ENCODE measurements around the gene NUF2. TPM values are rescaled to one million over a fixed set of nuclear protein-coding genes. Genes with fewer than 3 reads are reported as not detected.

NUF2 gene
- total RNA-seq, 3 donors from 2014 or later, result 1.0 to 8.0 (median 2.3) TPM

- Histone ChIP-seq H3K36me3 (ENCODE audit: low read depth) (no peaks in the 10 kb centered on the region), H3K4me1 (ENCODE audit: low read depth) (no peaks in the 10 kb centered on the region), H3K4me3 (no peak overlapping the region), H3K9me3 (no peaks in the 10 kb centered on the region)
- ATAC-seq, result no peak
- TF ChIP-seq, protein P1, sequence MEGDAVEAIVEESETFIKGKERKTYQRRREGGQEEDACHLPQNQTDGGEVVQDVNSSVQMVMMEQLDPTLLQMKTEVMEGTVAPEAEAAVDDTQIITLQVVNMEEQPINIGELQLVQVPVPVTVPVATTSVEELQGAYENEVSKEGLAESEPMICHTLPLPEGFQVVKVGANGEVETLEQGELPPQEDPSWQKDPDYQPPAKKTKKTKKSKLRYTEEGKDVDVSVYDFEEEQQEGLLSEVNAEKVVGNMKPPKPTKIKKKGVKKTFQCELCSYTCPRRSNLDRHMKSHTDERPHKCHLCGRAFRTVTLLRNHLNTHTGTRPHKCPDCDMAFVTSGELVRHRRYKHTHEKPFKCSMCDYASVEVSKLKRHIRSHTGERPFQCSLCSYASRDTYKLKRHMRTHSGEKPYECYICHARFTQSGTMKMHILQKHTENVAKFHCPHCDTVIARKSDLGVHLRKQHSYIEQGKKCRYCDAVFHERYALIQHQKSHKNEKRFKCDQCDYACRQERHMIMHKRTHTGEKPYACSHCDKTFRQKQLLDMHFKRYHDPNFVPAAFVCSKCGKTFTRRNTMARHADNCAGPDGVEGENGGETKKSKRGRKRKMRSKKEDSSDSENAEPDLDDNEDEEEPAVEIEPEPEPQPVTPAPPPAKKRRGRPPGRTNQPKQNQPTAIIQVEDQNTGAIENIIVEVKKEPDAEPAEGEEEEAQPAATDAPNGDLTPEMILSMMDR (IDR thresholded peaks at IDR 0.05), result no peak
- no peak for DNase-seq
- intact Hi-C loops (cut with DNase I, micrococcal nuclease), result no loop called here
Measured at GRCh38 chr1:163298365-163298764, 23.4 kb upstream of the NUF2 start.

- Histone ChIP-seq H3K36me3 (ENCODE audit: low read depth) (no peaks in the 10 kb centered on the region), H3K4me3 (no peak overlapping the region), H3K9me3 (no peaks in the 10 kb centered on the region), H3K4me1 (ENCODE audit: low read depth) (no peaks in the 10 kb centered on the region)
- ATAC-seq (no peak), DNase-seq (no peak)
- TF ChIP-seq, protein P1 (IDR thresholded peaks at IDR 0.05), result no peak
- intact Hi-C loops (cut with DNase I, micrococcal nuclease), result no loop called here
Measured at GRCh38 chr1:163300568-163300967, 21.2 kb upstream of the NUF2 start.

DNA sequence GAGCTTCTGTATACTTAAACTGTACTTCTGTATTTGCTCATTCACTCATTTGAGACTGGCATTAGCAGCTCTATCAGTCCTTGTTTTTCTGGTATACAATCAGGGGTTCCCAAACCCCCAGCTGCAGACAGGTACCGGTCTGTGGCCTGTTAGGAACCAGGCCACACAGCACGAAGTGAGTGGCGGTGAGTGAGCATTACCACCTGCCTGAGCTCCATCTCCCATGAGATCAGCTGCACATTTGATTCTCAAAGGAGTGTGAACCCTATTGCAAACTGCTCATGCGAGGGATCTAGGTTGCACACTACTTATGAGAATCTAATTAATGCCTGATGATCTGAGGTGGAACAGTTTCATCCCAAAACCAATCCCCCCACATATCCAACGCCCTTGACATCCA, 18.2 kb upstream of the NUF2 start:
- TF ChIP-seq, protein P1 (IDR thresholded peaks at IDR 0.05), result no peak
- H3K9me3 ChIP-seq, result no peaks in the 10 kb centered on the region
- intact Hi-C loops (cut with DNase I, micrococcal nuclease), result no loop called here

GRCh38 chr1:163305441-163305840, 16.3 kb upstream of the NUF2 start:
- intact Hi-C loops (cut with DNase I, micrococcal nuclease), result no loop called here

More for the DNA sequence above, 18.2 kb upstream of the NUF2 start:
- no peak for DNase-seq
- Histone ChIP-seq H3K4me1 (ENCODE audit: low read depth) (no peaks in the 10 kb centered on the region), H3K36me3 (ENCODE audit: low read depth) (no peaks in the 10 kb centered on the region), H3K4me3 (no peak overlapping the region)
- ATAC-seq, result no peak

DNA sequence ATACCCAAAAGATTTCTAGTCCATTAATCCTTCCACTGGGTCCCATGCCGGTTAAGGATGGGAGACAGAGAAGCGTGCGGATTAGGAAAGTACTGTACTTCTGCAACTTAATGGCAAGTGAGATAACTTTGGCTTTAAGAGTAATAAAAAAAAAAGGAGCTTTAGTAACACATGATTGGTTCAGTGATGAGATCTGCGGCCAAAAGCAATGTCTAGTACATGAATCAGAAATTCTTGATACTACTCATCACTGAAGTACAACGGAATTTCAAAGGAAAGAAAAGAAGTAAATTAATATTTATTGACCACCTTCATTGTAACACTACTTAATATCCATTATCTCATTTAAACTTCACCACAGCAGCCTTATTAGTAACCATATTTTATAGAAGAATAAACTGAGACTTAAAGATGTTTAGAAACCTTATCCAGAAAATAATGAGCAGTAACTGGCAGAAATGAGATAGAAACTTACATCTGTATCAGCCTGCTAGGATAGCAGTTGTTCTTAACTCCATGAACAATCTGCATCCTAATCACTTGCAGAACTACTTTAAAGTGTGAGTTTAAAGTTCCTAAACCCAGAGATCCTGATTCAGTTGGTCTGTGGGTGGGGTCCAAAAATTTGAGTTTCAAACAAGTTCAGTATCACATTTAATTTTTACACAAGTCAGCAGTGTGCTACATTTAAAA, 14.1 kb upstream of the NUF2 start:
- no peaks in the 10 kb centered on the region for H3K4me1 ChIP-seq (ENCODE audit: low read depth)
- H3K9me3 ChIP-seq, result no peaks in the 10 kb centered on the region
- H3K4me3 ChIP-seq, result no peak overlapping the region
- H3K36me3 ChIP-seq (ENCODE audit: low read depth), result no peaks in the 10 kb centered on the region
- DNase-seq (no peak), ATAC-seq (no peak)
- TF ChIP-seq, protein P1 (IDR thresholded peaks at IDR 0.05), result no peak
- intact Hi-C loops (cut with DNase I, micrococcal nuclease), result no loop called here

More at GRCh38 chr1:163305441-163305840, 16.3 kb upstream of the NUF2 start:
- H3K9me3 ChIP-seq, result no peaks in the 10 kb centered on the region
- TF ChIP-seq, protein P1 (IDR thresholded peaks at IDR 0.05), result no peak
- no peak for ATAC-seq
- no peak overlapping the region for H3K4me3 ChIP-seq
- no peak for DNase-seq
- H3K36me3 ChIP-seq (ENCODE audit: low read depth), result no peaks in the 10 kb centered on the region
- no peaks in the 10 kb centered on the region for H3K4me1 ChIP-seq (ENCODE audit: low read depth)

Measured in mucosa of descending colon (tissue), 3 donors.